ENCODE measurements around the gene ENKD1. TPM values are rescaled to one million over a fixed set of nuclear protein-coding genes. Genes with fewer than 3 reads are reported as not detected.

The ENKD1 gene
- total RNA-seq, 1 donor = 20.7 TPM

GRCh38 chr16:67664258-67664657 is 2.3 kb downstream of the ENKD1 start:
- DNase-seq (ENCODE audit: low read depth in 2 of 3, low spot score in 2 of 3) = no peak

GRCh38 chr16:67663877-67664222 is 2.7 kb downstream of the ENKD1 start:
- no peak for DNase-seq (ENCODE audit: low read depth in 2 of 3, low spot score in 2 of 3)

- DNase-seq (ENCODE audit: low read depth in 2 of 3, low spot score in 2 of 3) = peak in 1 of 3 donors; percentile 35
Observed at GRCh38 chr16:67663151-67663876, 3.2 kb downstream of the ENKD1 start.

GRCh38 chr16:67662653-67663010 is 3.9 kb downstream of the ENKD1 start:
- DNase-seq (ENCODE audit: low read depth in 2 of 3, low spot score in 2 of 3) = no peak

GRCh38 chr16:67661886-67662652 is 4.5 kb downstream of the ENKD1 start:
- DNase-seq (ENCODE audit: low read depth in 2 of 3, low spot score in 2 of 3) = no peak

GRCh38 chr16:67661101-67661761 is 5.3 kb downstream of the ENKD1 start:
- DNase-seq (ENCODE audit: low read depth in 2 of 3, low spot score in 2 of 3) = peak in 1 of 3 donors; percentile 51

GRCh38 chr16:67660564-67661028 is 6.0 kb downstream of the ENKD1 start, which contains the start of gene PARD6A:
TSS of gene PARD6A (plus strand) at chr16:67660960. CDS start at chr16:67661039, 79 bp downstream.
- peak; percentile 88 to 98 (median 97) for DNase-seq (ENCODE audit: low read depth in 2 of 3, low spot score in 2 of 3)

GRCh38 chr16:67659675-67660563 is 6.6 kb downstream of the ENKD1 start, which contains the start of gene ACD:
TSS of gene ACD (minus strand) at chr16:67660260. CDS start at chr16:67660220, 40 bp downstream.
- DNase-seq (ENCODE audit: low read depth in 2 of 3, low spot score in 2 of 3) = peak; percentile 88 to 95 (median 93)

- no peak for DNase-seq (ENCODE audit: low read depth in 2 of 3, low spot score in 2 of 3)
Observed at GRCh38 chr16:67658849-67659674, 7.5 kb downstream of the ENKD1 start.

GRCh38 chr16:67657751-67658518 is 8.6 kb downstream of the ENKD1 start:
- DNase-seq (ENCODE audit: low read depth in 2 of 3, low spot score in 2 of 3) = no peak

GRCh38 chr16:67657017-67657608 is 9.4 kb downstream of the ENKD1 start:
- no peak for DNase-seq (ENCODE audit: low read depth in 2 of 3, low spot score in 2 of 3)

- DNase-seq (ENCODE audit: low read depth in 2 of 3, low spot score in 2 of 3) = no peak
Observed at GRCh38 chr16:67656344-67657016, 10.1 kb downstream of the ENKD1 start.

GRCh38 chr16:67655363-67655762 is 11.2 kb downstream of the ENKD1 start:
- no peak for DNase-seq (ENCODE audit: low read depth in 2 of 3, low spot score in 2 of 3)

- DNase-seq (ENCODE audit: low read depth in 2 of 3, low spot score in 2 of 3) = no peak
Observed at GRCh38 chr16:67654403-67654911, 12.1 kb downstream of the ENKD1 start.

GRCh38 chr16:67653789-67654402 is 12.7 kb downstream of the ENKD1 start:
- no peak for DNase-seq (ENCODE audit: low read depth in 2 of 3, low spot score in 2 of 3)

- DNase-seq (ENCODE audit: low read depth in 2 of 3, low spot score in 2 of 3) = no peak
Observed at GRCh38 chr16:67653128-67653788, 13.3 kb downstream of the ENKD1 start.

Measured in hematopoietic multipotent progenitor cell (in vitro differentiated cells).